DOHH2 (cell line): ENCODE results near the gene SOX1.

Experiments
- H3F3A ChIP-seq: fragments of 200-600 bp; sonication (generic), shearing (Covaris generic); 2 replicates; pipeline ENCODE4 v1.6.0; 2016; ENCODE audit warnings: antibody characterized with exemption, mild to moderate bottlenecking; ENCODE audit not compliant: control insufficient read depth, insufficient read depth
- H3K27ac ChIP-seq: fragments of 200-600 bp; sonication (generic); 2 replicates; pipeline ENCODE4 v1.5.1; 2014; ENCODE audit warnings: low read depth, mild to moderate bottlenecking, low read length, moderate library complexity
- H3K27me3 ChIP-seq: fragments of 200-600 bp; sonication (generic); 2 replicates; pipeline ENCODE4 v1.6.1; 2014; ENCODE audit warnings: mild to moderate bottlenecking, low read length, mixed read lengths; ENCODE audit not compliant: control insufficient read depth
- H3K36me3 ChIP-seq: fragments of 200-600 bp; sonication (generic); 2 replicates; pipeline ENCODE4 v1.6.1; 2014; ENCODE audit warnings: mild to moderate bottlenecking, low read length, moderate library complexity, mixed read lengths; ENCODE audit not compliant: control insufficient read depth
- H3K4me1 ChIP-seq: fragments of 200-600 bp; sonication (generic); 2 replicates; pipeline ENCODE4 v1.6.1; 2014; ENCODE audit warnings: mild to moderate bottlenecking, low read length, mixed read lengths; ENCODE audit not compliant: control insufficient read depth
- H3K4me2 ChIP-seq: fragments of 200-600 bp; sonication (generic); 2 replicates; pipeline ENCODE4 v1.6.0; 2014; ENCODE audit warnings: mild to moderate bottlenecking, low read length, moderate library complexity
- H3K4me3 ChIP-seq: fragments of 200-600 bp; sonication (generic); 2 replicates; pipeline ENCODE4 v1.5.1; 2014; ENCODE audit warnings: mild to moderate bottlenecking, low read length, mixed read lengths
- H3K79me2 ChIP-seq: fragments of 200-600 bp; sonication (generic); 2 replicates; pipeline ENCODE4 v1.6.1; 2014; ENCODE audit warnings: mild to moderate bottlenecking, low read length, mixed read lengths; ENCODE audit not compliant: control insufficient read depth
- H3K9me2 ChIP-seq: fragments of 200-600 bp; sonication (generic); replicated peaks from 2 replicates; pipeline ENCODE4 v1.6.1; 2014; ENCODE audit warnings: mild to moderate bottlenecking, low read length, mixed read lengths; ENCODE audit not compliant: control insufficient read depth
- H3K9me3 ChIP-seq: fragments of 200-600 bp; sonication (generic); 2 replicates; pipeline ENCODE4 v1.6.1; 2014; ENCODE audit warnings: antibody characterized with exemption, low read length, mixed read lengths; ENCODE audit not compliant: control insufficient read depth, insufficient read depth
- H4K20me1 ChIP-seq: fragments of 200-600 bp; sonication (generic); 2 replicates; pipeline ENCODE4 v1.6.0; 2014; ENCODE audit warnings: low read depth, mild to moderate bottlenecking, antibody characterized with exemption, low read length, moderate library complexity; ENCODE audit not compliant: control insufficient read depth, insufficient read depth
- EZH2phosphoT487 ChIP-seq: fragments of 200-600 bp; sonication (generic); IDR thresholded peaks from 2 replicates; pipeline ENCODE4 v1.6.1; 2017; ENCODE audit warnings: borderline replicate concordance, mild to moderate bottlenecking, antibody characterized with exemption, low read length, moderate library complexity, mixed read lengths
- TF ChIP-seq, protein P1 (sequence below): fragments of 200-600 bp; sonication (generic); IDR thresholded peaks from one replicate; pipeline ENCODE4 v1.5.1; 2014; ENCODE audit warnings: antibody characterized with exemption, mild to moderate bottlenecking, low read depth, low read length; ENCODE audit not compliant: poor library complexity, severe bottlenecking

SOX1 gene

GRCh38 chr13:112060899-112061366 lies 6.0 kb upstream of the SOX1 start:
- H3K4me1 ChIP-seq: no peaks in the 10 kb centered on the region
- H3F3A ChIP-seq: no peaks in the 10 kb centered on the region
- no peak overlapping the region for H3K4me2 ChIP-seq
- no peaks in the 10 kb centered on the region for H3K36me3 ChIP-seq
- H3K9me3 ChIP-seq: no peaks in the 10 kb centered on the region; the same call in 1 of the 2 replicates
- H3K79me2 ChIP-seq: no peaks in the 10 kb centered on the region
- H4K20me1 ChIP-seq: no peaks in the 10 kb centered on the region
- H3K27me3 ChIP-seq: no peaks in the 10 kb centered on the region
- no peak for TF ChIP-seq EZH2phosphoT487
- TF ChIP-seq, protein P1, sequence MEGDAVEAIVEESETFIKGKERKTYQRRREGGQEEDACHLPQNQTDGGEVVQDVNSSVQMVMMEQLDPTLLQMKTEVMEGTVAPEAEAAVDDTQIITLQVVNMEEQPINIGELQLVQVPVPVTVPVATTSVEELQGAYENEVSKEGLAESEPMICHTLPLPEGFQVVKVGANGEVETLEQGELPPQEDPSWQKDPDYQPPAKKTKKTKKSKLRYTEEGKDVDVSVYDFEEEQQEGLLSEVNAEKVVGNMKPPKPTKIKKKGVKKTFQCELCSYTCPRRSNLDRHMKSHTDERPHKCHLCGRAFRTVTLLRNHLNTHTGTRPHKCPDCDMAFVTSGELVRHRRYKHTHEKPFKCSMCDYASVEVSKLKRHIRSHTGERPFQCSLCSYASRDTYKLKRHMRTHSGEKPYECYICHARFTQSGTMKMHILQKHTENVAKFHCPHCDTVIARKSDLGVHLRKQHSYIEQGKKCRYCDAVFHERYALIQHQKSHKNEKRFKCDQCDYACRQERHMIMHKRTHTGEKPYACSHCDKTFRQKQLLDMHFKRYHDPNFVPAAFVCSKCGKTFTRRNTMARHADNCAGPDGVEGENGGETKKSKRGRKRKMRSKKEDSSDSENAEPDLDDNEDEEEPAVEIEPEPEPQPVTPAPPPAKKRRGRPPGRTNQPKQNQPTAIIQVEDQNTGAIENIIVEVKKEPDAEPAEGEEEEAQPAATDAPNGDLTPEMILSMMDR: no peak
- H3K27ac ChIP-seq: no peak overlapping the region
- H3K9me2 ChIP-seq: no peaks in the 10 kb centered on the region
- H3K4me3 ChIP-seq: no peak overlapping the region

GRCh38 chr13:112061367-112062061 lies 5.4 kb upstream of the SOX1 start:
- H3K4me2 ChIP-seq: no peak overlapping the region
- H3K79me2 ChIP-seq: no peaks in the 10 kb centered on the region
- no peak overlapping the region for H3K27ac ChIP-seq
- H3K27me3 ChIP-seq: no peaks in the 10 kb centered on the region
- H3K36me3 ChIP-seq: no peaks in the 10 kb centered on the region
- H3K9me2 ChIP-seq: no peaks in the 10 kb centered on the region
- no peaks in the 10 kb centered on the region for H3K4me1 ChIP-seq
- no peaks in the 10 kb centered on the region; the same call in 1 of the 2 replicates for H3K9me3 ChIP-seq
- H4K20me1 ChIP-seq: no peaks in the 10 kb centered on the region
- no peaks in the 10 kb centered on the region for H3F3A ChIP-seq
- no peak overlapping the region for H3K4me3 ChIP-seq
- TF ChIP-seq, protein P1: no peak
- TF ChIP-seq EZH2phosphoT487: no peak

- H3K27me3 ChIP-seq: no peaks in the 10 kb centered on the region
- no peaks in the 10 kb centered on the region for H3K36me3 ChIP-seq
- H4K20me1 ChIP-seq: no peaks in the 10 kb centered on the region
- no peaks in the 10 kb centered on the region for H3F3A ChIP-seq
- no peak overlapping the region for H3K27ac ChIP-seq
- H3K4me1 ChIP-seq: no peaks in the 10 kb centered on the region
- H3K79me2 ChIP-seq: no peaks in the 10 kb centered on the region
- H3K4me2 ChIP-seq: no peak overlapping the region
- no peaks in the 10 kb centered on the region for H3K9me3 ChIP-seq
- H3K9me2 ChIP-seq: no peaks in the 10 kb centered on the region
- H3K4me3 ChIP-seq: no peak overlapping the region
- TF ChIP-seq, protein P1: no peak
- no peak for TF ChIP-seq EZH2phosphoT487
Measured at GRCh38 chr13:112062072-112062567, 4.8 kb upstream of the SOX1 start.
